NCI-H526 treated with DMSO at 0.1 percent for 48 hours (cell line): ENCODE results near the gene TRAPPC13.
"Not testable (repeated sequence)": the region's sequence is repeated elsewhere in the genome, so short reads cannot be mapped to it uniquely, and the experiment has no call there.

Experiments
- DNase-seq: peaks from one replicate; lab custom pipeline; 2025; lab: John Stamatoyannopoulos, UW

The TRAPPC13 gene

GRCh38 chr5:65624571-65625555 is at the start of gene TRAPPC13, which contains the start of gene SHLD3:
Gene TRAPPC13 (plus strand): TSS chr5:65625027. CDS start chr5:65625061, 34 bp downstream.
Gene SHLD3 (plus strand): TSS chr5:65625027. CDS start chr5:65629588, 4,561 bp downstream.
- peak; percentile 91 for DNase-seq

- DNase-seq, result no peak
Observed at GRCh38 chr5:65577141-65577540, 47.7 kb upstream of the TRAPPC13 start.

GRCh38 chr5:65588694-65589093 is 36.1 kb upstream of the TRAPPC13 start:
- no peak for DNase-seq

GRCh38 chr5:65601761-65602160 is 23.1 kb upstream of the TRAPPC13 start:
- DNase-seq, result not testable (repeated sequence)

GRCh38 chr5:65611524-65611923 is 13.3 kb upstream of the TRAPPC13 start:
- DNase-seq, result peak; percentile 90

GRCh38 chr5:65612298-65612907 is 12.4 kb upstream of the TRAPPC13 start:
- DNase-seq, result no peak

- DNase-seq, result no peak
Observed at GRCh38 chr5:65620021-65620420, 4.8 kb upstream of the TRAPPC13 start.

- not testable (repeated sequence) for DNase-seq
Observed at GRCh38 chr5:65621961-65622360, 2.9 kb upstream of the TRAPPC13 start.

GRCh38 chr5:65623482-65623881 is 1.3 kb upstream of the TRAPPC13 start:
- DNase-seq, result no peak

- peak; percentile 91 for DNase-seq
Observed at GRCh38 chr5:65624025-65624570, 729 bp upstream of the TRAPPC13 start, which contains the start of gene TRIM23. Gene TRIM23 (minus strand): TSS chr5:65624333. CDS start chr5:65624274, 59 bp downstream.

GRCh38 chr5:65625743-65626142 is 916 bp downstream of the TRAPPC13 start:
- DNase-seq, result no peak

- no peak for DNase-seq
Observed at GRCh38 chr5:65630981-65631380, 6.2 kb downstream of the TRAPPC13 start.

- DNase-seq, result no peak
Observed at GRCh38 chr5:65640240-65640639, 15.4 kb downstream of the TRAPPC13 start.

- no peak for DNase-seq
Observed at GRCh38 chr5:65646938-65647337, 22.1 kb downstream of the TRAPPC13 start.

- no peak for DNase-seq
Observed at GRCh38 chr5:65647941-65648340, 23.1 kb downstream of the TRAPPC13 start.

- DNase-seq, result no peak
Observed at GRCh38 chr5:65651144-65651543, 26.3 kb downstream of the TRAPPC13 start.

- no peak for DNase-seq
Observed at GRCh38 chr5:65654713-65655112, 29.9 kb downstream of the TRAPPC13 start.

- DNase-seq, result no peak
Observed at GRCh38 chr5:65663804-65664521, 39.1 kb downstream of the TRAPPC13 start.

- DNase-seq, result no peak
Observed at GRCh38 chr5:65668696-65669095, 43.9 kb downstream of the TRAPPC13 start.

GRCh38 chr5:65672796-65673195 is 48.0 kb downstream of the TRAPPC13 start:
- DNase-seq, result no peak

- DNase-seq, result no peak
Observed at GRCh38 chr5:65674749-65675148, 49.9 kb downstream of the TRAPPC13 start.

GRCh38 chr5:65676056-65676455 is 51.2 kb downstream of the TRAPPC13 start:
- DNase-seq, result not testable (repeated sequence)
